ENCODE results near the gene UNC13A. TPM values are rescaled to one million over a fixed set of nuclear protein-coding genes. Genes with fewer than 3 reads are reported as not detected.

UNC13A gene
- total RNA-seq, 1 donor from 2014 or later, result 2.1 TPM

GRCh38 chr19:17677002-17677401 lies 11.2 kb downstream of the UNC13A start:
- H3K27ac Mint-ChIP-seq (ENCODE audit: unreplicated experiment), result no peak overlapping the region
- peaks cover under 1% of the 10 kb centered on the region for H3K9me3 Mint-ChIP-seq (ENCODE audit: low read depth)
- H3K4me1 Mint-ChIP-seq (ENCODE audit: low read depth), result peaks cover 34% of the 10 kb centered on the region
- H3K27me3 Mint-ChIP-seq (ENCODE audit: low read depth), result no peaks in the 10 kb centered on the region
- no peaks in the 10 kb centered on the region for H3K36me3 Mint-ChIP-seq (ENCODE audit: low read depth)
- DNase-seq (ENCODE audit: low spot score), result no peak
- H3K4me3 Mint-ChIP-seq (ENCODE audit: unreplicated experiment), result no peak overlapping the region
- peak; percentile 30 for TF ChIP-seq CTCF (IDR thresholded peaks at IDR 0.05)

- TF ChIP-seq CTCF (IDR thresholded peaks at IDR 0.05), result no peak
- Mint-ChIP-seq H3K4me3 (ENCODE audit: unreplicated experiment) (no peak overlapping the region), H3K27me3 (ENCODE audit: low read depth) (no peaks in the 10 kb centered on the region)
Observed at GRCh38 chr19:17676295-17676694, 11.9 kb downstream of the UNC13A start.

GRCh38 chr19:17673937-17674799 lies 14.0 kb downstream of the UNC13A start:
- TF ChIP-seq CTCF (IDR thresholded peaks at IDR 0.05), result no peak
- Mint-ChIP-seq H3K4me3 (ENCODE audit: unreplicated experiment) (no peak overlapping the region), H3K4me1 (ENCODE audit: low read depth) (peaks cover 14% of the 10 kb centered on the region), H3K27ac (ENCODE audit: unreplicated experiment) (no peak overlapping the region), H3K27me3 (ENCODE audit: low read depth) (no peaks in the 10 kb centered on the region), H3K36me3 (ENCODE audit: low read depth) (no peaks in the 10 kb centered on the region), H3K9me3 (ENCODE audit: low read depth) (peaks cover 2% of the 10 kb centered on the region)
- no peak for DNase-seq (ENCODE audit: low spot score)

More at GRCh38 chr19:17676295-17676694, 11.9 kb downstream of the UNC13A start:
- Mint-ChIP-seq H3K4me1 (ENCODE audit: low read depth) (peaks cover 33% of the 10 kb centered on the region), H3K27ac (ENCODE audit: unreplicated experiment) (no peak overlapping the region), H3K9me3 (ENCODE audit: low read depth) (peaks cover 2% of the 10 kb centered on the region), H3K36me3 (ENCODE audit: low read depth) (no peaks in the 10 kb centered on the region)
- DNase-seq (ENCODE audit: low spot score), result no peak

GRCh38 chr19:17671906-17672305 lies 16.2 kb downstream of the UNC13A start:
- H3K27ac Mint-ChIP-seq (ENCODE audit: unreplicated experiment), result no peak overlapping the region
- TF ChIP-seq CTCF (IDR thresholded peaks at IDR 0.05), result no peak
- H3K4me3 Mint-ChIP-seq (ENCODE audit: unreplicated experiment), result no peak overlapping the region
- peaks cover 2% of the 10 kb centered on the region for H3K9me3 Mint-ChIP-seq (ENCODE audit: low read depth)
- no peaks in the 10 kb centered on the region for H3K27me3 Mint-ChIP-seq (ENCODE audit: low read depth)
- H3K4me1 Mint-ChIP-seq (ENCODE audit: low read depth), result peaks cover 7% of the 10 kb centered on the region
- no peaks in the 10 kb centered on the region for H3K36me3 Mint-ChIP-seq (ENCODE audit: low read depth)
- DNase-seq (ENCODE audit: low spot score), result no peak

- Mint-ChIP-seq H3K4me3 (ENCODE audit: unreplicated experiment) (no peak overlapping the region), H3K9me3 (ENCODE audit: low read depth) (peaks cover 6% of the 10 kb centered on the region), H3K27me3 (ENCODE audit: low read depth) (no peaks in the 10 kb centered on the region), H3K27ac (ENCODE audit: unreplicated experiment) (no peak overlapping the region), H3K4me1 (ENCODE audit: low read depth) (peaks cover 4% of the 10 kb centered on the region), H3K36me3 (ENCODE audit: low read depth) (peaks cover 3% of the 10 kb centered on the region)
- no peak for DNase-seq (ENCODE audit: low spot score)
- TF ChIP-seq CTCF (IDR thresholded peaks at IDR 0.05), result no peak
Observed at GRCh38 chr19:17669419-17669818, 18.7 kb downstream of the UNC13A start.
